Dermis blood vessel endothelial cell (primary cell): ENCODE data around the gene DLG2. TPM values are rescaled to one million over a fixed set of nuclear protein-coding genes. Genes with fewer than 3 reads are reported as not detected.

Source experiments
- DNase-seq: peaks from one replicate; pipeline ENCODE4 v3.0.0; 2010
- total RNA-seq: library from RNA; depleted of rRNA; stranded (reverse); fragments of >200 nt; gene quantifications from 2 replicates; pipeline ENCODE4 v1.2.3, GENCODE V29; 2014

Gene DLG2
- total RNA-seq, 1 donor from 2014 or later = 0.17 TPM

DNA sequence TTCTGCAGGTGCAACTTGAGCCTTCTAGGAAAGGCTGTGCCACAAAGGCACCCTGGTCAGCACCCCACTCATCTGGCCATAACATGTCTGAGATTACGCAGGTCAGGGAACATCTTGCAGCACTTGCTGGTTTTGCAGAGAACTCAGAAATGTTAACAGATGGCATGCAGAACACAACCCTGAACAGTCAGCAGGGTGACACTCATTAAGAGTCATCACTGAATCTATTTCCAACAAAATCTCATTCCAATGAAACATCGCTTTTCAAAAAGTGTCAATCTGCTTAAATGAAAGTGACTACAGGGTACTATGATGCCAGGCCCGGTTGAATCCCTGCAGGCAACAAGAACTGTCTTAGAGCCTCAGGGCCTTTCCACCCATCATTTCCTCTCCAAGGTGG is 1971.2 kb downstream of the DLG2 start:
- DNase-seq = no peak

DNA sequence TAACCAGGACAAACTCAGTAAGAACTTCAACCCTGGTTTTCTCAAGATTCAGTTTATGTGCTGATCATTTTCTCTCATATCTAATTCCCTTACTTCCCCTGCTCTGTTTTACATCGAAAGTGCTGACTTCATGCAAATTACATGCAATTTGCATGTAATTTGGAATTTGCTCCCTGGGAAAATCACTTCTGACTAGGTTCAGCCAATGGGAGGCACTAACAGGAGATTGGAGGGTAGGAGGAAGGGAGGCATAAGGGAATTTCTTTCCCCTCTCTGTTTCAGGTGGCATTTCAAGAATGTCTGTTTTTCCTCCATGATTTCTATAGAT is 1977.7 kb downstream of the DLG2 start:
- DNase-seq = no peak

DNA sequence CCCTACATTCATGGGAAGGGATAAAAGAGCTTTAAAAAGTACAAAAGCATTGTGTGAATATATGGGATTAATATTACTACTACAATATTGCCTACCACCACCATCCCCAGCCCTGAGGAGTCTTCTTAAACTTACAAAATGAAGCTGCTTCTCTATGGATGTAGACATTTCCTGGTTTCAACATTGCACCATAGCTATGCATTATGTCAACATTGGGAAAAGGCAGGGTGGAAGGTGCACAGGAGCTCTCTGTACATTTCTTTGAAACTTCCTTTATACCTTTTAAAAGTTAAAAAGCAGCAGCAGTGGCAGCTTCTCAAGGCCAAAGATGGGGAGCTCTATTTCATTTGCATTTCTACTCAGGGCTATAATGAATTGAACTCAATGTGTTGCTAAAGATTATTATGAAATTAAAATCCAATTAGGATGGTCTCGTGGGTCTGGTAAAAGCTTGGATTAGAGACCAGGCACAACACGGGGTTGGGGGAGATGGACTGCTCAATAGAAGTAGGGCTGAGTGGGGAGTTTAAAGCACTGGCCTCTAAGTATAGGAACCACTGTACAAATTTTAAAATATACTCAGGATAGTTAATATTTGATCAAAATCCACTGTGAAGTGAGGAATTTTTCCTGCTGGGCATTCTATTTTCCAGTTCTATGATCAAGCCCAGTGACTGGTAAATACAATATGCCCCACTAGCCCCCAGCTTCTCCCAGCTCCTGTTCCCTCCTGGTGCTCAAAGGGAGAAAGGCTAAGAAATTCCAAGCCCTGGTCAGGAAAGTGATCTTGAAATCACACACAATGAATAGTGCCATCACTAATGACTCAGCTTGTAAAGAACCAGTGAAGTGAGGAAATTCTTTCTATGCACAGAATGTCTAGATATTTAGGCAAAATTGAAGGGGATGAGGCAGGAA is 1978.3 kb downstream of the DLG2 start:
- DNase-seq = no peak

DNA sequence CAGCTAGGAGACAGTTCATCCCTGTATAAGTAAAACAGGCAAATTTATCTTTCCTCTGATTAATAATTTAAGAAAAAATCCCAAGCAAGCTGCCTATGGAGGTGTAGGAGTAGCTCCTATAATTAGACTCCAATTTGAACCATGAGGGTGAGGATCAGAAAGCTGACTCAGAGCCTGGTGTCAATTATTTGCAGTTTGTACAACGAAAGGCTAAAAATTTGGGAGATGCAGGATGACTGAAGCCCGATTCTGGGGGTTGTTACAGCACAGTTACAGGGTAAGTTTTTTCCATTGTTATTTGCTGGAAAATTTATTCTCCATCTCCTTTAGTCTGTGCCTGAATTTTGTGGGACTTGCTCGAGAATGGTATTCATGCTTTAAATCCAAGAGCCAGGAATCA is 1981.6 kb downstream of the DLG2 start:
- no peak for DNase-seq

DNA sequence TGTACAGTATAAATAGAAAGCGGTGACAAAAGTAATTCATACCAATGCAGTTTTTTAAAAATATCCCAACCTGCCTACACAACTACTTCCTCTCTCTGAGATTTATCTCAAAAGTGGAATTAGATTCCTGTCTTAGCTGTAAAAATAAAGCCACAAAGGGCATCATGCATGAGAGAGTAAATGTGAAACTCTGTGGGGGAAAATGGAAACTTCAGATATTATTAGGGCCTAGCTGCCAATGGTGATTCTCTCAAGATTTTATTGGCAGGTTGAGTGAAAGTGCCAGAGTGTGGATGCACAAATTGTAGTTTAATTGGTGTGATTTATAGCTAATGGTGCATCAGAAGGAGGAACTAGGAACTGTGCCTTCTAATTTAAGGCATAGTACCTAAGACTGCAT is 1984.0 kb downstream of the DLG2 start:
- DNase-seq = no peak

DNA sequence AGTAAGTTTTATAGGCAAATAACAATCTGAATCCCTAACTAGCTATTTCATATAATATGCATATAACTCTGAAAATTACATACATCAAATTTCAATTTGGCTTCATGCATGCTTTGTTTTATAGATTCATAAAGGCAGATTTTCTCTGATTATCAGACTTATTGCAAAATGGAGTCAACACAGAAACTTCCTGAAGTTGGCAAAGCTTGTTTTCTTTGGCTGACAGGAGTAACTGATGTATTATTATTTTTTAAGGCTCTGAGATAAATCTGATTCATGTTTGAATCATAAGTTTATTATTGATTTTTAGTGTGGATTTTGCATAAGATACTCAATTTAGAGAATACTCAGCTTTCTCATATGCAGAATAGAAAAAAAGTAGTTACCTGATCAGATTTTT is 1984.6 kb downstream of the DLG2 start:
- no peak for DNase-seq

DNA sequence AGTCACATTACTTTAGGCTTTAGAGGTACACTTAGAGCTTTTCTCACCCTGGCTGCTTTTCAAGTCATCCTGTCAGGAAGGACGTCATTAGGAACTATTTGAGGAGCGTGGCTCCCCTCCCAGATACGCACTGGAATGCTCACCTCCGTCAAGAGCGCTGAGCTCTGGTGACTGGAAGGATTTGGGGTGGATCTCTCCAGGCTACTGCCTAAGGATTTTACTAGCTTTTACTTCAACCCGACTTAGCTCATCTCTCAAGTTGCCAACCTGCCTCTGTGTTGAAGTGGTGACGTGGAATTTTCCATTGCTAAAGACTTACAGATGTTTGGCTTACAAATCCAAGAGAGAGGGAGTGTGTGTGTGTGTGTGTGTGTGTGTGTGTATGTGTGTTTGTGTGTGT is 1985.6 kb downstream of the DLG2 start:
- DNase-seq = no peak

DNA sequence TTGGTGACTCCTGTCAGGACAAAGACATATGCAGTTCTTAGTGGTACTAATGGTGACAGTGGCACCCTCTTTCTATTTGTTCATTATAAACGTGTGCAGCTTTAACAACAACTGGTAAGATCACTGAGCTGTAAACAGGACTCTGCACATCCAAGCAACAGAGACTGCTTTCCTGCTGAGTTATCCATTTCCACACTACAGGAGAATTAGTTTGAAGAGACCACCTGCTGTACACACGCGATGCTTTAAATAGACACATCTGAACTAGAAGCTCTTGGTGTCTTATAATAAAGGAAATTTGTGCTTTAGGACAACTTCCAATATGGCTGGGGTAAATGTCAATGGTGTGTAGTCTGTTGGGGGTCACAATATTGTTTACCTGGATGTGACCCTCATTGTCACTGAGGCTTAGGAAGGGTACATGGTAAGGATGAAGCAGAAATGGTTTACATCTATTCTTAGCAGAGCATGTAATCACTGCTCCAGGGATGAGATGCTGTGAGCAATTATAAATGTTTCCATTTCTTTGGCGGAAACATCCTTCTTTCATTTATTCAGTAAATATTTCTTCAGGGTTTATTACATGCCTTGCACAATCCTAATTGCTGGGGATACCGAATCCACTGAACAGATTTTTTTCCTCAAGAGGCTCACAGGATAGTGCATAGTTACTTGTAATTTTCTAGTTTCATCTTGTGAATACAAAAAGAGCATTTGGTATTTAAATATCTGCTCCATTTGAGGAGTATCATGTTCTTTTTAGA is 1987.0 kb downstream of the DLG2 start:
- no peak for DNase-seq

DNA sequence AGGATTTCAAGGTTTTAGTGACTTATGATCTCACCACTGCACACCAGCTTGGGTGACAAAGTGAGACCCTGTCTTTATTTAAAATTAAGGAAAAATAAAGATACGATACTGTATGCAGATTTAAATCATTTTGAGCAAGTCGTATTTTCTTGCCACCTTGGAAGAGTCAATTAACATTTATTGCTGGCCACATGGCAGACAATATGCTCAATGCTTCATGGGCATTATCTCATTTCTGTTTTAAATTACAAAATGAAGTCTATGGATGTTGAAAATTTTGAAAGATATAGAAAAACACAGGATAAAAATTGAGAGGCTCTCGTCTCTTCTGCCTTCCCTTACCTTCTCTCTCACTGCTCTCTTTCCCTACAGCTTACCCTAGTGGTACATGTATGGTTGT is 1992.0 kb downstream of the DLG2 start:
- DNase-seq = no peak

DNA sequence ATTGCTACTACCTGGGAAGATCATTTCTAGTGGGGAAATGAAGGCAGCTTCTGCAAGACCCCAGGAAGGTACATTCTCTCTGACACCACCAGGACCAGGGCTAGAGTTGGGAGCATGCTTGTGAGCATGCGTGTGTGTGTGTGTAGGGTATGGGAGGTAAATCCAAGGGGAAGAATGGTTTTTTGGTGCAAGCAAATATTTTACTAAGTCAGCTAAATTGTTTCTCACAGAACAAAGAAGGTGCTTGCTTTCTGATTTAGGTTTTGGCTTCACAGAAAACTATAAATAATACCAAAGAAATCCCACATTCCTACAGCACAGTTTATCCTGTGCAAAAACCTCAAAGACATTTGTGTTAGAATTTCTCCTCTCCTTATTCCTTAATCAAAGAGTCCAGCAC is 1996.9 kb downstream of the DLG2 start:
- DNase-seq = no peak

DNA sequence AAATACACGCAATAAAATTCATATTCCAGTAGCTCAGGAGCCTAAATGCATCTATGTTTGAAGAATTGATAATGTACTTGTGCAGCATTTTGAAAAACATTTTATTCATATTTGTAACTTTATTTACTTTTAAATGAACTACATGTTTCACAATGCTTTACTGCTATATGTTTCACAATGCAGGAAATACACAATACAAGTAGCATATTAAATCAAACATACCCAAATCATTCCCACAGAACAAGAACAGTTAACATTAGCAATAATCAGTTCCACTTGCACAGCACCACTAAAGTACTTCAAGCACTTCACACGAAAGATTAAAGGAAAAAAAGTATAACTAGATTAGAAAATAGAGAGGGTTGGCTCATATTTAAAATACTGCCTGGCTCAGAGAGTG is 1997.4 kb downstream of the DLG2 start:
- no peak for DNase-seq

DNA sequence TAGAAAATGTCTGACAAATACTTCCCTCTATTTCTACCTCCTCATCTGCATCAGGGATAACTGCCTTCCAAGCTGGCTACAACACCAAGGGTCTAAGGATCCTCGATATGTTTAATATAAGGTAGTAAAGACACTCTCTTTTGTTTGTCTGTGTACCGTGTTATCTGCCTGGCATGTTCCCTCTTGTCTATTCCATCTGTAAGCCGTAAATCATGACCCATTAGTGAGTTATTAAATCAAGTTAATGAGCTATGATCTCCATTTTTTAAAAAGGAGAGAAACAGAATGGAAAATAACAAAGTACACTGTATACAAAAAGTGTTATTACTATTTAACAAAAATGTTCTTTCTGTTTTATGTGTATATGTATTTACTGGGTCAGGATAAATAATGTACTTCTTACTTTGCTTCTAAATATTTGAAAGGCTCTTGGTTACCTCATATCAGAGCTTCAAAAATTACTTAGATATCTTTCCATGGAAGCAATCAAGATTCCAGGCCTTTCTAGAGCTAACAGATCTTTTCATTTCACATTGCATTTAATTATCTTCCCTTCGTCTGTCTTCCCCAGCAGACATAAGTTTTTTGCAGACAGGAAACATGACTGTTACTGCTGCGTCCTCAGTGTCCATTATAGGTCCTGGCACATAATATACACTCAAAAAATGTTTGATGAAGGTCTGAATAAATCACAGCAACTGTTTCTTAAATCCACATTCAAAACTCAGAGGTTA is 1998.4 kb downstream of the DLG2 start:
- DNase-seq = no peak

DNA sequence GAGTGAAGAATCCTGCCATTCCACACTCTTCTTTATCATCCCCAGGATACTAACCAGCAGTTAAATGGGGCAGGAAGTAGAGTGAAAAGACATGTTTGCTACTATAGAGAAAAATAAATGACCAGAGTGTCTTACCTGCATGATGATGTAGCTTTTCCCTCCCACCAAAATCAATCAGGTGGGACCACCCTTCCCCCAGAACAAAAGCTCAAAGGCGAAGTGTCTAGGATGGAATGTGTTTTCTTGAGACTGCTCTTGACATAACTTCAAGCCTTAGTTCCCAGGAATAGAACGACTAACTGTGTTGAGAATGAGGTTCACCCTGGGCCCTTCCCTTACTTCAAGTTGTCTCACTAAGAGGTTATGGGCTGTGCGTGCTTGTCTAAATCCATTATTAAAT is 2001.8 kb downstream of the DLG2 start:
- DNase-seq = no peak

DNA sequence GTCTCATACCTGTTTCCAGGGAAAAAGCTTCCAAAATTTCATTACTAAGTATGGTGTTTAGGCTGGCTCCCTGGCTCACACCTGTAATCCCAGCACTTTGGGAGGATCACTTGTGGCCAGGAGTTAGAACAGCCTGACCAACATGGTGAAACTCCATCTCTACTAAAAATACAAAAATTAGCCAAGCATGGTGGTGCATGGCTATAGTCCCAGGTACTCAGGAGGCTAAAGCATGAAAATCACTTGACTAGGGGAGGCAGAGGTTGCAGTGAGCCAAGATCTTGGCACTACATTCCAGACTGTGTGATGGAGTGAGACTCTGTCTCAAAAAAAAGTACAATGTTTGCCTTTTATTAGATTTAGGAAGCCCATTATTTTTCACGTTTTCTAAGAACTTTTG is 2009.5 kb downstream of the DLG2 start:
- no peak for DNase-seq

DNA sequence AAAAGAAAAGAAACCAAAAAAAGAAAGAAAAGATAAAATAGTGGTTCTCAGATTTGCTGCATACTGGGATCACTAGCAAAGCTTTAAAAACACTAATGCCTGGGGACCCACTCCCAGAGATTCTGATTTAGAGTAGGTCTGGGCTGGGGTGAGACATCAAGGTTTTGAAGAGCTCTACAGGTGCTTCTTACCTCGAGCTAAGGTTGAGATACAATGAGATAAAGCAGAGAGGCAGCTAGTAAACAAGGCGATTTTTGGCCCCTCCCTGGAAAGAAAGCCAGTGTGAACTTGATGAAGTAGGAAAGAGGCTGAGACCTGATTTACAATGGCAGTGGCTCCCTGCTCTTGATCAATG is 2013.4 kb downstream of the DLG2 start:
- DNase-seq = no peak

DNA sequence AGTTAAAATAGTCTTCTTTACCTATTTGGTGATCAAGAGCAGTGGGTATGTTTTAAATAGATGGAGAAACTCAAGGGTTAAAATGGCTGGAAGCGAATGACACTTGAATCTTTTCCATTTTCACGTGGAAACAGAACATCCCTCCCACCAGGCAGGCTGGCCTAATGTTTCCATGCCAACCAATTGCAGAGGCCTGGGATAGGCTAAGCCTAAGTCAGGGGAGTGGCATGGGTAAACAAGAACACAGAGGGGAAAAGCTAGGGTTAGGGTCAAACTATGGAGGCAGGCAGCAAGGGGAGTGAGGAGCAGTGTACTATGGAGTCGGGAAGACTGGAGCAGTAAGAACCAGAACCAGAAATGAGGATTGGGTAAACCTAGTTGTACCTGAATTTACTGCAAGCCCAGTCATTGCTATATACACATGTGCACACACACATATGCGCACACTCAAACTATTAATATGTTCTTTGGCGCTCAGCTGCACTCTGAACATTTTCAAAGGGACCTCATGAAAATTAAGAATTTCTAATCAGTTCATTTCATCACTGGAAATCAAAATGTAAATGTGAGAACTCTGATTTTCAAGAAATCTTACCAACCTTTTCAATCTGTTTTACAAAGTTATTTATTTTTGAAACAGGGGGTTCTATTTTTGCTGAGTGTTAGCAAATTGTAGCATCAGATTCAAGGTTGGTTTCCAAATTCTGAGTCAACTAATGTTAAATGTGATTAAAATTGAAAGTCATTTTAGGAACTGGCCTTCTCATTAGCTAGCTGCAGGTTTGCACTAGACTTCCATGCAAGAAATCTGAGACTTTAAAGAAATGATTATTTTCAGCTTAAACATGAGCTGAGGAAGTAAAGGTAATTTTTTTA is 2014.0 kb downstream of the DLG2 start:
- no peak for DNase-seq

DNA sequence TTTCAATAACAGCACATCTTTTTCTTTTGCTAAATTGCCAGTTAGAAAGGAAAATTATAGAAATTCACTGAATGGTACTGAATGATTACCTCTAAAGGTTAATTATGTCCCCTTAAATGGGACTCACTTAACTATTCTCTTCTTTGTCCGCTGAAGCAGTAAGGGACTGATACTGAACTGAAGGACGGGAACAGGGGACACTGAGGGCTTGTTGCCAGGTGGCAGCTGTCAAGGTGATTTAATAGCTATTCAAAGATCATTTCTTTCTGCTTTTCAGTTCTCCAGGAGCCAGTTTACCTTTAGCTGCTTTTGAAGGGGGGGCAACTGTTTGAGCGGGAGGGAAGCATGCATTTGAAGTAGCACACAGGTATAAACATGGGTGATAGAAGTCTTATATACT is 2015.5 kb downstream of the DLG2 start:
- no peak for DNase-seq

DNA sequence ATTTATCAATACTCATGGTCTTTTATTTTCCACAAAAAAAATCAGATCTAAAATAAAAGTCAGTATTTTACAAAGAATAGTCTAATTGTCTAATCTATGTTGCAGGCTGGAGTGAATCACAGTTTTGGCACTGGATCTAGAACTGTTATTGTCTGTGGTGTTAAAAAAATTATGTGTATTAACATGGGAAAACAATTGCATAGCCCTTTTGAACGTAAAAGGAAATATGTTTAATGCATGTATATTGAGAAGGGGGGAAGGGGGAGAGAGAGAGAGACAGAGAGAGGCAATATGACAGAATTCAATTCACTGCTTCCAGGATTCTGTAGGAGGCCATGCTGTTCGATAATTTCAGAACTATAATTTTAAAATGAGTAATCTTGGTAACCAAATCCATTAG is 2016.1 kb downstream of the DLG2 start:
- no peak for DNase-seq

DNA sequence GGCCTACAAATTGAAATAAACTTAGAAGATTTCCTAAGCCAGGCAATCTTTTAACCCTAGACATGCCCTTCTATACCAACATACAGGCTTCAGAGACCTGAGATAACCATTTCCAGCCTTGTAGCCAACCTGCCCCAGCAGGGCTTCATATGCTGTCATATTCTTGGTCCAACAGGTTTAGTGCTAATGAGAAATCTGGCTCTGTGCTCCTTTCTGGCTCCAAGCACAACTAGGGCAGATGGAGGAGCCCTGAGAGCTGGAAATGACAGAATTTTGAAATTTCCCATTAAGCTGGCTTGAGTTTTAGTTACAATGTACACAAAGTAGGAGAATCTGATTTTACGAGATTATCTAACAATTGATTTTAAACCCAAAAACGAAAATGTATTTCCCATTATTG is 2018.0 kb downstream of the DLG2 start:
- no peak for DNase-seq

DNA sequence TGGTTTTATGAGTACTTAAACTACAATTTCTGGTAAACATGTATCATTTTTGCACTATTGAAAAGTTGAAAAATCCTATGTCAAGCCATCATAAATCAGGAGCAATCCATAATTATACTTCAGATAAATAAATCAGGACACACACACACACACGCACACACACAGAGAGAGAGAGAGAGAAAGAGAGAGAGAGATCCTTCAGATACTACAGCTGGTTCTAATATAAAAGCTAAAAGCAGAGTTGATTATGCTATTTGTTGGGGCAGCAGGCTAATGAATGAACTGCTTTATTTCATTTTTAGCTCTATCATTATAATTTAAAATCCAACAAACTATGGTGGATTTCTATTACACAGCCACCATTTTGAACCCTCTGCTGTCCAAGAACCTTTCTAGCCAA is 2018.6 kb downstream of the DLG2 start:
- no peak for DNase-seq

DNA sequence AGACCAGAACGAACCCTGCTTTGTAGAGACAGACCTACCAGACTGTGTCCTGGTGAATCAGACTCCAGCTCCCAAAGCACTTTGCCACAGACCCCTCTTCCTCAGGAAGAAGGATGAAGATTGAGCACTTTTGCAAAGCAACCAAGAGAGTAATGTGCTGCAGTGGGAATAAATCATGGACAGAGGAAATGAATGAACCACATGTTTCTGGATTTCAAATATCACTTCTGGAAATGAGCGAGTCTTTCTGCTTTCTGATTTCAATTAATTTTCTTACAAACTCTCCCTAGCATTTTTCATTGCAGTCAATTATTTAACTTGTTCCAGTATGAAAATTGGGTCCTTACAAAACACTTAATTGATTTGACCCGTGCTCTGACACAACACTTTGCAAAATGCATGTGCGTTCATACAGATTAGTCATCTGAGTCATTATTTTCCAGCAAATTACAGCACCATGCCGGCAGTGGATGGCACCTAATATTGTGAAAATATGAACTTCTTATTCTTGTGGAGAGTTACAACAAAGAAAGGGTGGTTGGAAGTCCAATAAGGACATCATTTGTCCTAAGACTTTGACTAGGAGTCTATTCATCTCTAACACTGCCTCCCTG is 2025.1 kb downstream of the DLG2 start:
- DNase-seq = no peak

DNA sequence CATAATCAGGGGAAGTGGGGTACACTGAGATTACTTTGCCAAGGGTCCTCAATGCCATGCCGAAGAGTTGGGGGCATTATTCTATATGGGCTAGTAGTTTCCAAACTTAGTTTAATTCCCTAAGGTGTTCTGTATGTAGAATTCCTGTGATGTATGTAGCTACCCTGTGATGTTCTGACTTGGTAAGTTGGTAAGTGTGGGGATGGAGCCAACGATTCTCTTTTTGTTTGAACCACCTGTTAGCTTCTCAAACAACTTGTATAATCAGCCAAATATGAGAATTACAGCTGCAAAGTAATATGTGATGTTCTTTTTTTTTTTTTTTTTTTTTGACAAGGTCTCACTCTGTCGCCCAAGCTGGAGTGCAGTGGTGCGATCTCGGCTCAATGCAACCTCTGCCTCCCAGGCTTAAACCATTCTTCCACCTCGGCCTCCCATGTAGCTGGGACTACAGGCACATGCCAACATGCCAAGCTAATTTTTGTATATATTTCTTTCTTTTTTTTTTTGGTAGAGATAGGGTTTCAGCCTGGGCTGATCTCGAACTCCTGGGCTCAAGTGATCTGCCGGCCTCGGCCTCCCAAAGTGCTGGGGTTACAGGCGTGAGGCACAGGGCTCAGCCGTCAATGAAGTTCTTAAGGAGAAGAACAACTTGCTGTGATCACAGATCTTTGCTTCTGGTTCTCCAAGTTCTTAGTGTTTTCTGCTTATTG is 2025.8 kb downstream of the DLG2 start:
- DNase-seq = no peak
